ENCODE data around the gene TMEM203.
A peak's percentile ranks its signal among the peaks of the same experiment; 100 is the strongest.

The TMEM203 gene

GRCh38 chr9:137219757-137220316 is 14.4 kb upstream of the TMEM203 start:
- no peak for DNase-seq (ENCODE audit: low read depth, low spot score)

- no peak for DNase-seq (ENCODE audit: low read depth, low spot score)
Observed at GRCh38 chr9:137218754-137219271, 13.4 kb upstream of the TMEM203 start.

- no peak for DNase-seq (ENCODE audit: low read depth, low spot score)
Observed at GRCh38 chr9:137218212-137218753, 12.8 kb upstream of the TMEM203 start.

- no peak for DNase-seq (ENCODE audit: low read depth, low spot score)
Observed at GRCh38 chr9:137217276-137218211, 12.1 kb upstream of the TMEM203 start.

- DNase-seq (ENCODE audit: low read depth, low spot score) = no peak
Observed at GRCh38 chr9:137216188-137216965, 10.9 kb upstream of the TMEM203 start.

- DNase-seq (ENCODE audit: low read depth, low spot score) = no peak
Observed at GRCh38 chr9:137215196-137215986, 9.9 kb upstream of the TMEM203 start.

GRCh38 chr9:137214620-137215019 is 9.2 kb upstream of the TMEM203 start:
- no peak for DNase-seq (ENCODE audit: low read depth, low spot score)

- no peak for DNase-seq (ENCODE audit: low read depth, low spot score)
Observed at GRCh38 chr9:137213160-137214060, 8.0 kb upstream of the TMEM203 start.

- no peak for DNase-seq (ENCODE audit: low read depth, low spot score)
Observed at GRCh38 chr9:137212520-137212919, 7.1 kb upstream of the TMEM203 start.

GRCh38 chr9:137211532-137211931 is 6.1 kb upstream of the TMEM203 start:
- DNase-seq (ENCODE audit: low read depth, low spot score) = no peak

GRCh38 chr9:137206602-137207001 is 1.2 kb upstream of the TMEM203 start:
- no peak for DNase-seq (ENCODE audit: low read depth, low spot score)

GRCh38 chr9:137204731-137205125 is 720 bp downstream of the TMEM203 start:
- no peak for DNase-seq (ENCODE audit: low read depth, low spot score)

- no peak for DNase-seq (ENCODE audit: low read depth, low spot score)
Observed at GRCh38 chr9:137202966-137203365, 2.5 kb downstream of the TMEM203 start.

- no peak for DNase-seq (ENCODE audit: low read depth, low spot score)
Observed at GRCh38 chr9:137201205-137201868, 4.1 kb downstream of the TMEM203 start.

GRCh38 chr9:137200311-137201204 is 4.9 kb downstream of the TMEM203 start, which contains the start of gene TPRN:
TSS of gene TPRN (minus strand) at chr9:137200741. CDS start at chr9:137200711, 30 bp downstream.
- DNase-seq (ENCODE audit: low read depth, low spot score) = peak; percentile 93

- no peak for DNase-seq (ENCODE audit: low read depth, low spot score)
Observed at GRCh38 chr9:137199411-137200121, 5.9 kb downstream of the TMEM203 start.

- no peak for DNase-seq (ENCODE audit: low read depth, low spot score)
Observed at GRCh38 chr9:137198902-137199283, 6.6 kb downstream of the TMEM203 start.

All from brain pericyte (primary cell).